ENCODE measurements around the gene CD160.
A peak's percentile ranks its signal among the peaks of the same experiment; 100 is the strongest.

Gene CD160

DNA sequence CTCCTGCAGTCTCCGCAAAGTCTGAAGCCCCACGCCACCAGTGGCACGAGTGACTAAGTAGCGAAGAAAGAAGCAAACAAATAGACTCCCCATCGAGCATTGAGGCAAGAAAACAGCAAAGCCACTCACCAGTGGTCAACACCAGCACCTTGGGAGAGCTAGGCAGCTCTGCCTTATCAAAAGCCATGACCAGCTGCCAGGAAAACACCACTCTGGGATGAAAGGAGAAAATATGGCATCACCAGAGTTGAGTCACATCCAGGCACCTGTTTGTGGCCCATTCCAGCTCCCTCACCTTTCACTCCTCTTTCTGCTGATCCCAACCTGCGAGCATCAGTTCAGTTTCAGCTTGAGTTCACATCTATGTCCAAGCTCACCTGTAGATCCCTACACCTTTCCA is 29.4 kb upstream of the CD160 start:
- peaks cover 18% of the 10 kb centered on the region for H3K4me1 Mint-ChIP-seq
- no peak overlapping the region for H3K4me3 Mint-ChIP-seq
- H3K36me3 Mint-ChIP-seq (ENCODE audit: low read depth): peaks cover 10% of the 10 kb centered on the region
- TF ChIP-seq CTCF (IDR thresholded peaks at IDR 0.05): no peak
- H3K27ac Mint-ChIP-seq: peak overlapping the region; percentile 25
- DNase-seq: no peak
- H3K27me3 Mint-ChIP-seq (ENCODE audit: low read depth, poor library complexity): peaks cover 5% of the 10 kb centered on the region
- H3K9me3 Mint-ChIP-seq: peaks cover 14% of the 10 kb centered on the region

DNA sequence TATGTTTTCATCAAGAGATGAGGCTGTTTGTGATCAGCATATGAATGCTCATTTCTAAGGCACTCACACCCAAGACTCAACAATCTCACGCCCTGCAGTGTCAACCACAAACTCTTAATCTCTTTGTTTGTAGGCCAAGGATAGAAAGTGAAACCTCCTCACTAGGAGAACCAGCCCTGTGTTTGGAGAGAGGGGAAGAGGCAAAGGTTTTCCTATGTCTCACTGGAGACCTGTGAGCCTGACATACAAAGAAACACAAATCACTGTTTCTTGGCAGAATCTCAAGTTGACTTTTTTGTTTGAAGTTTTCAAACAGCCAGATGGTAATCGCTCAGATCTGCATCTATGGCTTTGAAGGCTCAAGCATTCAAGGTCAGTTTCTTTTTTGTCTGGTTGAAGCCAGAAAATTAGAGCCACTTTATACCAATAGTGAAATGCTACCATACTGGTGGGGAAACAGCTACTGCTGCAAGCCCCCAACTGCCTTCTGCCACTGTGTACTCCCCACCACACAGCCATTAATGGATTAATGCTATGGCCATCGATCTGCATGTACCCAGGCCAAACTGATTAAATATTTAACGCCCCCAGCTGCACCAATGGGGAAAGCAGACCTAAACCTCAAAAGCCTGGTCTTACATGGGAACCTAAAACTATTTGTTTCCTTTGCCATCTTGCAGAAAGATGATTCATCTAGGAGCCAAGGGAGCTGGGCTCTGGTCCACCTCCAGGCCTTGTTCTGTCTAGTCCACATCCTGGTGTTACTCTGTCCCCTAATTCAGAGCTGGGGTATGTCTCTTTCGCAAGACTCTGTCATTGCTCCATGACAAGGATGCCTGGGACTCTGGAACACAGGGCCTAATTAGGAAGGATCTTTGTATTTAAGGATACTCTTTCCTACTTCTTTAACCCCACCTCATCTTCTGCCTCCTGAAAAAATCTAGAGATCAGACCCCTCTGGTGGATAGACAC is 28.4 kb upstream of the CD160 start:
- Mint-ChIP-seq H3K4me1 (peaks cover 18% of the 10 kb centered on the region), H3K4me3 (no peak overlapping the region), H3K27ac (no peak overlapping the region), H3K36me3 (ENCODE audit: low read depth) (peaks cover 10% of the 10 kb centered on the region), H3K27me3 (ENCODE audit: low read depth, poor library complexity) (peaks cover 5% of the 10 kb centered on the region), H3K9me3 (peaks cover 14% of the 10 kb centered on the region)
- DNase-seq: no peak
- TF ChIP-seq CTCF (IDR thresholded peaks at IDR 0.05): no peak

DNA sequence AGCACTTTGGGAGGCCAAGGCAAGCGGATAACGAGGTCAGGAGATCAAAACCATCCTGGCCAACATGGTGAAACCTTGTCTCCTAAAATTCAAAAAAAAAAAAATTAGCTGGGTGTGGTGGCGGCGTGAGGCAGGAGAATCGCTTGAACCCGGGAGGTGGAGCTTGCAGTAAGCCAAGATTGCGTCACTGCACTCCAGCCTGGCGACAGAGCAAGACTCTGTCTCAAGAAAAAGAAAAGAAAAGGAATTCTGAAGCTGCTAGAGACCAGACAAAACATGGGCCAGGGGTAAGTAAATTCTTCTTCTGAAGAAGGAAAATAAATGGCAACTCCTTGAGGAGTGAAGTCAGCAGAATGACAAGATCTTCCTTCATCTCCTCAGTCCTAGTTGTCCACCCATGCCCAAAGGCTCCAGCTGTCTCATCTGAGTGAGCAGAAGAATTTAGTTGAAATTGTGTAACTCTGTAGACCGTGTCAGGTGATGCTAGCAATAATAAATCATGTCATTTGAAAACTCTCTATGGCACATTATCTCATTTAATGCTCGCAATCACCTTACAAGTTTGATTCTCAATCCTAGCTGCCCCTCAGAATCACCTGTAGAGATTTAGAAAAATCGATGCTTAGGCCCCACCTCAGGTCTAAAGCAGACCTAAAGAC is 26.4 kb upstream of the CD160 start:
- Mint-ChIP-seq H3K27me3 (ENCODE audit: low read depth, poor library complexity) (peaks cover 6% of the 10 kb centered on the region), H3K4me3 (no peak overlapping the region), H3K27ac (no peak overlapping the region), H3K4me1 (peaks cover 18% of the 10 kb centered on the region), H3K9me3 (peaks cover 14% of the 10 kb centered on the region), H3K36me3 (ENCODE audit: low read depth) (peaks cover 6% of the 10 kb centered on the region)
- no peak for TF ChIP-seq CTCF (IDR thresholded peaks at IDR 0.05)
- no peak for DNase-seq

- Mint-ChIP-seq H3K27ac (no peak overlapping the region), H3K4me3 (no peak overlapping the region)
These were observed 23.3 kb upstream of the CD160 start for GRCh38 chr1:145695821-145696629.

GRCh38 chr1:145696630-145696960 is 22.7 kb upstream of the CD160 start:
- TF ChIP-seq CTCF (IDR thresholded peaks at IDR 0.05): no peak
- Mint-ChIP-seq H3K27me3 (ENCODE audit: low read depth, poor library complexity) (peaks cover 3% of the 10 kb centered on the region), H3K4me3 (no peak overlapping the region), H3K9me3 (peaks cover 14% of the 10 kb centered on the region), H3K36me3 (ENCODE audit: low read depth) (no peaks in the 10 kb centered on the region), H3K27ac (no peak overlapping the region), H3K4me1 (peaks cover 11% of the 10 kb centered on the region)
- DNase-seq: no peak

More at GRCh38 chr1:145695821-145696629, 23.3 kb upstream of the CD160 start:
- Mint-ChIP-seq H3K27me3 (ENCODE audit: low read depth, poor library complexity) (peaks cover 6% of the 10 kb centered on the region), H3K36me3 (ENCODE audit: low read depth) (no peaks in the 10 kb centered on the region), H3K4me1 (peaks cover 13% of the 10 kb centered on the region), H3K9me3 (peaks cover 14% of the 10 kb centered on the region)
- DNase-seq: no peak
- no peak for TF ChIP-seq CTCF (IDR thresholded peaks at IDR 0.05)

Measured in nephron progenitor cell (in vitro differentiated cells).